ENCODE results near the gene PANX2. TPM values are rescaled to one million over a fixed set of nuclear protein-coding genes. Genes with fewer than 3 reads are reported as not detected.
"Not testable (repeated sequence)": the region's sequence is repeated elsewhere in the genome, so short reads cannot be mapped to it uniquely, and the experiment has no call there.

PANX2 gene, protein sequence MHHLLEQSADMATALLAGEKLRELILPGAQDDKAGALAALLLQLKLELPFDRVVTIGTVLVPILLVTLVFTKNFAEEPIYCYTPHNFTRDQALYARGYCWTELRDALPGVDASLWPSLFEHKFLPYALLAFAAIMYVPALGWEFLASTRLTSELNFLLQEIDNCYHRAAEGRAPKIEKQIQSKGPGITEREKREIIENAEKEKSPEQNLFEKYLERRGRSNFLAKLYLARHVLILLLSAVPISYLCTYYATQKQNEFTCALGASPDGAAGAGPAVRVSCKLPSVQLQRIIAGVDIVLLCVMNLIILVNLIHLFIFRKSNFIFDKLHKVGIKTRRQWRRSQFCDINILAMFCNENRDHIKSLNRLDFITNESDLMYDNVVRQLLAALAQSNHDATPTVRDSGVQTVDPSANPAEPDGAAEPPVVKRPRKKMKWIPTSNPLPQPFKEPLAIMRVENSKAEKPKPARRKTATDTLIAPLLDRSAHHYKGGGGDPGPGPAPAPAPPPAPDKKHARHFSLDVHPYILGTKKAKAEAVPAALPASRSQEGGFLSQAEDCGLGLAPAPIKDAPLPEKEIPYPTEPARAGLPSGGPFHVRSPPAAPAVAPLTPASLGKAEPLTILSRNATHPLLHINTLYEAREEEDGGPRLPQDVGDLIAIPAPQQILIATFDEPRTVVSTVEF
- not detected for total RNA-seq

DNA sequence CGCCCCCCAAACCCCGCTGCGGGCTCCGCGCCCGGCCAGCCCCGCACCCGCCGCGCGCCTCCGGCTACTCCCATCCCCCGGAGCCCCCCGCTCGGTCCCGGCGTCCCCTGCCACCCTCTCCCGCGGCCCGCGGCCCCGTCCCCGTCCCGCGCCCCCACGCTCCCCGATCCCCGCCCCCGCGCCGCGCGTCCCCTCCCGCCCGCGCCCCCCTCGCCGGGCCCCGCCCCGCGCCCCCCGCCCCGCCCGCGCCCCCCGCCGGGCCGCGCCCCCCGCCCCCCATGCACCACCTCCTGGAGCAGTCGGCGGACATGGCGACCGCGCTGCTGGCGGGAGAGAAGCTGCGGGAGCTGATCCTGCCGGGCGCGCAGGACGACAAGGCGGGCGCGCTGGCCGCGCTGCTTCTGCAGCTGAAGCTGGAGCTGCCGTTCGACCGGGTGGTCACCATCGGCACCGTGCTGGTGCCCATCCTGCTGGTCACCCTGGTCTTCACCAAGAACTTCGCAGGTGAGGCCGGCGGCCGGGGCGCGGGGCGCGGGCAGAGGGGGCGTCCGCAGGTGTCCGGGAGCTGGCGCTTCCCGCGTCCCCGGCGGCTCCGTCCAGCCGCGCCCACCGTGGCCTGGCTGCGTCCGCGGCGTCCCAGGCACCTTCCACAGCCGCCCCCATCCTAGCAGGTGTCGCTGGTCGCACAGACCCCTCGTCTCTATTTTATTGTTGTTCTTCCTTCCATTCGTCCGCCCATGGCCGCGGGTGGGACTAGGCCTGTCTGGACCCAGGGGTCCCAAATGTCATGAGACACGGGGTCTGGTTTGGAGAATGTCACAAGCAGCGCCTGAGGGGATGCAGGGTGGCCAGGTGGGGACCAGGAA lies at the start of gene PANX2:
PANX2 (plus strand) TSS at position 279 of the 866 bp plus-strand sequence; CDS start at position 279, 0 bp downstream.
- H3K4me1 ChIP-seq (ENCODE audit: control insufficient read depth in 3 of 3, insufficient read depth in 3 of 3, low read length in 3 of 3), result peaks cover 0 to 2% (median 0%) of the 10 kb centered on the region in 3 donors
- no peaks in the 10 kb centered on the region for H3K36me3 ChIP-seq (ENCODE audit: control insufficient read depth in 3 of 3, insufficient read depth in 3 of 3, low read length in 3 of 3)
- H3K4me3 ChIP-seq (ENCODE audit: low read length in 3 of 3), result no peak within 1 kb of the TSS
- peaks cover 21 to 39% (median 34%) of the 10 kb centered on the region in 3 donors for H3K27me3 ChIP-seq (ENCODE audit: control insufficient read depth in 3 of 3, insufficient read depth in 3 of 3, low read length in 3 of 3)
- no peak within 1 kb of the TSS for H3K27ac ChIP-seq (ENCODE audit: low read depth, low read length)
- H3K9ac ChIP-seq (ENCODE audit: low read depth in 1 of 3, low read length in 3 of 3), result no peak within 1 kb of the TSS
- H3K9me3 ChIP-seq (ENCODE audit: control insufficient read depth in 3 of 3, low read length in 3 of 3), result no peaks in the 10 kb centered on the region

DNA sequence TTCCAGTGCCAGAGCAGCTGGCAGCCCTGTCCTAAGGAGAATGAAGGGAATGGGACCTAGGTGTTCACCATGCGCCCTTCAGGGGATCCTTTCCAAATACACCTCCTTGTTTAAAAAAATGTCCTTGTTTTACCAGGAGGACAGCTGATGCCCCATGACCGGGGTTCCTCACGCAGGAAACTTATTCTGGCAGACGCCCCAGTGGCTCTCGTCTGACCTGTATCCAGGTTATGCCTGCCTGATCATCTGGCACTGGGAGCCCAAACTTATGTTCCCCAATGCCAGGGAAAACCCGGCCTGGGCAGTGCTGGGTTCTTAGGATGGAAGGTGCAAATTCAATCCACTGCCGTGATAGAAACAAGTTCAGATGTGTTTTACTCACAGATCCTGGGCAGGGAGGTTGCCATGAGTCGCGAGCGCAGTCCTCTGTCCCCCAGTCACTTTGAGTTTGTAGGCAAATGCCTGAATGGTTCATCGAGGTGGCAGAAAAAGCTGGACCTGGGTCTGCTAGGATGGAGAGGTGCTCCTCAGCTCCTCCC lies 49.3 kb upstream of the PANX2 start:
- H3K4me1 ChIP-seq (ENCODE audit: control insufficient read depth in 3 of 3, insufficient read depth in 3 of 3, low read length in 3 of 3), result no peaks in the 10 kb centered on the region
- no peaks in the 10 kb centered on the region for H3K36me3 ChIP-seq (ENCODE audit: control insufficient read depth in 3 of 3, insufficient read depth in 3 of 3, low read length in 3 of 3)
- no peak overlapping the region for H3K27ac ChIP-seq (ENCODE audit: low read depth, low read length)
- no peak overlapping the region for H3K4me3 ChIP-seq (ENCODE audit: low read length in 3 of 3)
- no peak overlapping the region for H3K9ac ChIP-seq (ENCODE audit: low read depth in 1 of 3, low read length in 3 of 3)
- H3K27me3 ChIP-seq (ENCODE audit: control insufficient read depth in 3 of 3, insufficient read depth in 3 of 3, low read length in 3 of 3), result peaks cover 11 to 29% (median 27%) of the 10 kb centered on the region in 3 donors
- H3K9me3 ChIP-seq (ENCODE audit: control insufficient read depth in 3 of 3, low read length in 3 of 3), result peaks cover 0 to 3% (median 0%) of the 10 kb centered on the region in 3 donors

DNA sequence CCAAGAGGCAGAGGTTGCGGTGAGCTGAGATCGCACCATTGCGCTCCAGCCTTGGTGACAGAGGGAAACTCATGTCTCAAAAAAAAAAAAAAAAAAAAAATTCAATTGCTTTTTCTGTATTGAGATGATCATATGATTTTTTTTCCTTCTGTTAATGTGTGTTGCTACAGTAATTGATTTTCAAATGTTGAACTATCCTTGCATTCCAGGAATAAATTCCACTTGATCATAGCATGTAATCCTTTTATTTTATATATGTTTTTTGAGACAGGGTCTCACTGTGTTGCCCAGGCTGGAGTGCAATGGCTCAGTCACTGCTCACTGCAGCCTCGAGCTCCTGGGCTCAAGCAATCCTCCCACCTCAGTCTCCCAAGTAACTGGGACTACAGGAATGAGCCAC lies 47.4 kb upstream of the PANX2 start:
- peaks cover 0 to 3% (median 0%) of the 10 kb centered on the region in 3 donors for H3K9me3 ChIP-seq (ENCODE audit: control insufficient read depth in 3 of 3, low read length in 3 of 3)
- no peak overlapping the region for H3K9ac ChIP-seq (ENCODE audit: low read depth in 1 of 3, low read length in 3 of 3)
- no peaks in the 10 kb centered on the region for H3K36me3 ChIP-seq (ENCODE audit: control insufficient read depth in 3 of 3, insufficient read depth in 3 of 3, low read length in 3 of 3)
- H3K4me1 ChIP-seq (ENCODE audit: control insufficient read depth in 3 of 3, insufficient read depth in 3 of 3, low read length in 3 of 3), result no peaks in the 10 kb centered on the region
- H3K27ac ChIP-seq (ENCODE audit: low read depth, low read length), result no peak overlapping the region
- H3K4me3 ChIP-seq (ENCODE audit: low read length in 3 of 3), result no peak overlapping the region
- peaks cover 5 to 28% (median 25%) of the 10 kb centered on the region in 3 donors for H3K27me3 ChIP-seq (ENCODE audit: control insufficient read depth in 3 of 3, insufficient read depth in 3 of 3, low read length in 3 of 3)

DNA sequence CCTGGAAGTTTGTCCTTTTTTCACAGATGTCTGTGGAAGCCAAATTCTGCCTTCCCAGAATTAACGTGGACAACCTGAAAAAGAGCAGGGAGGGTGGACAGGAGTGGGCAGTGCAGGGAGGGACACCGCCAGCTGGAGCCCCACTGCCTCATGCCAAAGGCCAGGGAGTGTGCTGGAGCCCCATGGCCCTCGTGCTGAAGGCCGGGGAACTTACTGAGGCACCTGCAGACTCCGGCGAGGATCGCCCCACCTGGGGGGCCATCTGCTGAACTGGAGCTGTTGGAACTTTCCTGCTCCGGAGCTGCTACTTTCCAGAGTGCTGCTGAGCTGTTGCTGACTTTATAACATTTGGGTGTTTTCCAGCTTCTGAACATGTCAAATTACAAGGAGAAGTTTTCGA lies 45.5 kb upstream of the PANX2 start:
- H3K4me3 ChIP-seq (ENCODE audit: low read length in 3 of 3), result no peak overlapping the region

DNA sequence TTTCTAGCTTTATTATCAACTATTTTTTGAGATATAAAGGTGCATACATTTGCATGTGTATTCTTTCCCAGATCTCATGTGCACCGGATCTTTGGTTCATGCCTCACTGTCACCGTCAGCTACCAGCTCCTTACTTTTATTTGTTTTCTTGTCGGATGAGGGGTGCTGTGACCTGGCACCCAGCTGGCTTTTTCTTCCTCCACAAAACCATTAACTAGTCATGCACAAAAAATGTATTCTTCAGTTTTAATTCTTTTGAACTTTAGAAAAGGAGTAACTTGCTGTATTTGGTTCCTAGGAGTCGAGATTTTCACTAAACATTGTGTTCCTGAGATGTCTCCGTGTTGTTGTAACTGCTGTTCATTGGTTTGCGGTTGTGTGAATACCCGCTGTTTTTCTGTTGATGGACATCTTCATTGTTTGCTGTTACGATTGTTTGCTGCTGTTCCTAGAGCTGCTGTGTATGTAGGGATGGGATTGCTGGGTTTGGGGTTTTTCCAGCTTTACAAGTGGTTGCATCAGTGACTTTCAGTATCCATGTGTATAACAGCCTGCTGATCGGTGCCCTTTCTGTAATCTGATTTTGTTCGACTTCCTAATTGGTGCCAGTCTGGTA lies 41.3 kb upstream of the PANX2 start:
- H3K9ac ChIP-seq (ENCODE audit: low read depth in 1 of 3, low read length in 3 of 3), result no peak overlapping the region

More for the DNA sequence above, 45.5 kb upstream of the PANX2 start:
- no peaks in the 10 kb centered on the region for H3K36me3 ChIP-seq (ENCODE audit: control insufficient read depth in 3 of 3, insufficient read depth in 3 of 3, low read length in 3 of 3)
- H3K4me1 ChIP-seq (ENCODE audit: control insufficient read depth in 3 of 3, insufficient read depth in 3 of 3, low read length in 3 of 3), result no peaks in the 10 kb centered on the region
- H3K9me3 ChIP-seq (ENCODE audit: control insufficient read depth in 3 of 3, low read length in 3 of 3), result peaks cover 0 to 3% (median 0%) of the 10 kb centered on the region in 3 donors
- no peak overlapping the region for H3K9ac ChIP-seq (ENCODE audit: low read depth in 1 of 3, low read length in 3 of 3)
- H3K27me3 ChIP-seq (ENCODE audit: control insufficient read depth in 3 of 3, insufficient read depth in 3 of 3, low read length in 3 of 3), result peaks cover 5 to 18% (median 8%) of the 10 kb centered on the region in 3 donors
- H3K27ac ChIP-seq (ENCODE audit: low read depth, low read length), result no peak overlapping the region

DNA sequence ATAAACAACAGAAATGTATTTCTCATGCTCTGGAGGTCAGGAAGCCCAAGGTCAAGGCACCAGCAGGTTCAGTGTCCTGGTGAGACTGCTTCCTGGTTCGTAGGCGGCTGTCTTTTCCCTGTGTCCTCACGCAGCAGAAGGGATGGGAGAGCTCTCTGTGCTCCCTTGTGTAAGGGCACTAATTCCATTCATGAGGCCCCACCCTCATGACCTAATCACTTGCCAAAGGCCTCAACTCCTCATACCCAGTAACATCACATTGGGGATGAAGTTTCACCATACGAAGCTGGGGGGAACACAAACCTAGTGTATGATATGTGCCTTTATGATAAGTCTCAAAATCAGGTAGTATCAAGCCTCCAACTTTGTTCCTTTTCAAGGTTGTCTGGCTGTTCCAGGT lies 38.6 kb upstream of the PANX2 start:
- Histone ChIP-seq H3K36me3 (ENCODE audit: control insufficient read depth in 3 of 3, insufficient read depth in 3 of 3, low read length in 3 of 3) (no peaks in the 10 kb centered on the region), H3K4me1 (ENCODE audit: control insufficient read depth in 3 of 3, insufficient read depth in 3 of 3, low read length in 3 of 3) (no peaks in the 10 kb centered on the region), H3K27ac (ENCODE audit: low read depth, low read length) (no peak overlapping the region), H3K27me3 (ENCODE audit: control insufficient read depth in 3 of 3, insufficient read depth in 3 of 3, low read length in 3 of 3) (peaks cover 0 to 9% (median 8%) of the 10 kb centered on the region in 3 donors), H3K4me3 (ENCODE audit: low read length in 3 of 3) (no peak overlapping the region), H3K9ac (ENCODE audit: low read depth in 1 of 3, low read length in 3 of 3) (no peak overlapping the region), H3K9me3 (ENCODE audit: control insufficient read depth in 3 of 3, low read length in 3 of 3) (peaks cover 0 to 2% (median 0%) of the 10 kb centered on the region in 3 donors)

More for the DNA sequence above, 41.3 kb upstream of the PANX2 start:
- Histone ChIP-seq H3K27ac (ENCODE audit: low read depth, low read length) (no peak overlapping the region), H3K36me3 (ENCODE audit: control insufficient read depth in 3 of 3, insufficient read depth in 3 of 3, low read length in 3 of 3) (no peaks in the 10 kb centered on the region), H3K9me3 (ENCODE audit: control insufficient read depth in 3 of 3, low read length in 3 of 3) (peaks cover 0 to 2% (median 0%) of the 10 kb centered on the region in 3 donors), H3K4me3 (ENCODE audit: low read length in 3 of 3) (no peak overlapping the region), H3K27me3 (ENCODE audit: control insufficient read depth in 3 of 3, insufficient read depth in 3 of 3, low read length in 3 of 3) (peaks cover 0 to 9% (median 9%) of the 10 kb centered on the region in 3 donors), H3K4me1 (ENCODE audit: control insufficient read depth in 3 of 3, insufficient read depth in 3 of 3, low read length in 3 of 3) (no peaks in the 10 kb centered on the region)

DNA sequence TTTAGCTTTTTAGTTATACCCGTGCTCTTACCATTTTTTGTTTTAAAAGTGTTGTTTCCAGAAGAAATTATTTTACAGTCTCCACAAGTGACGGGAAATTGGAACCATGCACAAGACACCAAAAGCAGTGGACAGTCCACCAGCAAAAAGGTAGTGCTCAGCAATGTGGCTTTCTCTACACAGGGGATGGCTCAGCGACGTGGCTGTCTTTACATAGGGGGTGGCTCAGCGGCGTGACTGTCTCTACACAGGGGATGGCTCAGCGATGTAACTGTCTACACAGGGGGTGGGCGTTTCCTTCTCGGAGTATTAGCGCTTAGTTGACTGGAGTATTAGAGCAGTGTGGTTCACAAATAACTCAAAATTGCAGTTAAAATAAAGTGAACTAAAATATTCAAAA lies 36.0 kb upstream of the PANX2 start:
- Histone ChIP-seq H3K36me3 (ENCODE audit: control insufficient read depth in 3 of 3, insufficient read depth in 3 of 3, low read length in 3 of 3) (no peaks in the 10 kb centered on the region), H3K9me3 (ENCODE audit: control insufficient read depth in 3 of 3, low read length in 3 of 3) (peaks cover 0 to 2% (median 0%) of the 10 kb centered on the region in 3 donors), H3K9ac (ENCODE audit: low read depth in 1 of 3, low read length in 3 of 3) (no peak overlapping the region), H3K4me1 (ENCODE audit: control insufficient read depth in 3 of 3, insufficient read depth in 3 of 3, low read length in 3 of 3) (no peaks in the 10 kb centered on the region), H3K4me3 (ENCODE audit: low read length in 3 of 3) (no peak overlapping the region), H3K27me3 (ENCODE audit: control insufficient read depth in 3 of 3, insufficient read depth in 3 of 3, low read length in 3 of 3) (peaks cover 0 to 8% (median 2%) of the 10 kb centered on the region in 3 donors), H3K27ac (ENCODE audit: low read depth, low read length) (no peak overlapping the region)

DNA sequence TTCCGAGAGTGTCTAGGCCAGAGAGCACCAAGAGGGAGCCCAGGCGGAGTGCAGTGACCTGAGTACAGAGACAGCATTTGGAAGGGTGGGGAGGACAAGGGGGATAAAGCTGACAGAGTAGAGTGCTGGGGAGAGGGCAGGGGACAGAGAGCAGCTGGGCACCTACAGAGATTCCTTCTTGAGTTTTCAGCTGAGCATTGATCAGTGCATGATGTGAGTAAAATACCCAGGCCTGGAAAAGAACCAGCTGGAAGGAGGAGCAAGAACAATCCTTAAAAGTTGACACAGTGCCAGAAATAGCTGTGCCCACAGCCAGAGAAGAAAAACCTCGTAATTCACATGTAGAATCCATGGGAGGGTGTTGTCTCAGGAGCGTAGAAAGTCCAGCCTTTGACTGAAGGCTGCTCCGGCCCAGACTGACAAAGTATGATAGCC lies 33.9 kb upstream of the PANX2 start:
- no peak overlapping the region for H3K4me3 ChIP-seq (ENCODE audit: low read length in 3 of 3)
- no peaks in the 10 kb centered on the region for H3K36me3 ChIP-seq (ENCODE audit: control insufficient read depth in 3 of 3, insufficient read depth in 3 of 3, low read length in 3 of 3)
- peaks cover 0 to 2% (median 0%) of the 10 kb centered on the region in 3 donors for H3K9me3 ChIP-seq (ENCODE audit: control insufficient read depth in 3 of 3, low read length in 3 of 3)
- H3K27me3 ChIP-seq (ENCODE audit: control insufficient read depth in 3 of 3, insufficient read depth in 3 of 3, low read length in 3 of 3), result peaks cover 0 to 12% (median 11%) of the 10 kb centered on the region in 3 donors
- H3K9ac ChIP-seq (ENCODE audit: low read depth in 1 of 3, low read length in 3 of 3), result no peak overlapping the region
- no peak overlapping the region for H3K27ac ChIP-seq (ENCODE audit: low read depth, low read length)
- H3K4me1 ChIP-seq (ENCODE audit: control insufficient read depth in 3 of 3, insufficient read depth in 3 of 3, low read length in 3 of 3), result no peaks in the 10 kb centered on the region

DNA sequence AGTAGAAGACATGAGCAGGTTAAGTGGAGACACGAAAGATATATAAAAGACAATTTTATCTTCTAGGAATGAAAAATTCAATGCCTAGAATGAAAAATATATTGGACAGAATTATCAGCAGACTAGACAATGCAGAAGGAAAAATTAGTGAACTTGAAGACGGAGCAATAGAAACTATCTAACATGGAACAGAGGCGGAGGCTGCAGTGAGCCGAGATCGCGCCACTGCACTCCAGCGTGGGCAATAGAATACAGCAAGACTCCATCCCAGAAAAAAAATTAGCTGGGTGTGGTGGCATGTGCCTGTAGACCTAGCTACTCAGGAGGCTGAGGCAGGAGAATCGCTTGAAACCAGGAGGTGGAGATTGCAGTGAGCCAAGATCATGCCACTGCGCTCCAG lies 33.3 kb upstream of the PANX2 start:
- H3K4me3 ChIP-seq (ENCODE audit: low read length in 3 of 3); H3K4me1 ChIP-seq (ENCODE audit: control insufficient read depth in 3 of 3, insufficient read depth in 3 of 3, low read length in 3 of 3); H3K9me3 ChIP-seq (ENCODE audit: control insufficient read depth in 3 of 3, low read length in 3 of 3); H3K36me3 ChIP-seq (ENCODE audit: control insufficient read depth in 3 of 3, insufficient read depth in 3 of 3, low read length in 3 of 3); H3K9ac ChIP-seq (ENCODE audit: low read depth in 1 of 3, low read length in 3 of 3); H3K27ac ChIP-seq (ENCODE audit: low read depth, low read length): not testable (repeated sequence)
- H3K27me3 ChIP-seq (ENCODE audit: control insufficient read depth in 3 of 3, insufficient read depth in 3 of 3, low read length in 3 of 3), result peaks cover 4 to 15% (median 14%) of the 10 kb centered on the region in 3 donors

Measured in skeletal muscle tissue (tissue), 4 donors.